H1 (cell line): ENCODE data around the gene STIM1. TPM values are rescaled to one million over a fixed set of nuclear protein-coding genes. Genes with fewer than 3 reads are reported as not detected.

ENCODE experiments used
- CTCF ChIA-PET: fragments of 300-600 bp; sonication (Branson Sonifier 250); formaldehyde crosslinking; loops from one replicate; lab custom pipeline; 2021; ENCODE audit not compliant: partially characterized antibody; lab: Charles Lee
- POLR2A ChIA-PET: fragments of 300-600 bp; sonication (Branson Sonifier 250); formaldehyde crosslinking; loops from one replicate; lab custom pipeline; 2021; ENCODE audit warnings: inconsistent platforms; ENCODE audit not compliant: partially characterized antibody; lab: Charles Lee
- DNase-seq, 2 experiments: peaks; one replicate each; pipeline versions ENCODE4 v3.0.0 to v3.0.0-alpha.2; 2010 to 2022; ENCODE audit warnings: low spot score in 2 of 2, low read depth in 1 of 2, mixed read lengths in 1 of 2
- FAIRE-seq: peaks from 2 replicates; lab custom pipeline; 2011; peaks lifted over from hg19 to GRCh38; lab: Jason Lieb, UNC
- H2AFZ ChIP-seq: 2 replicates; pipeline ENCODE4 v1.8.1; 2012; ENCODE audit warnings: low read length, inconsistent platforms
- H2AK5ac ChIP-seq: 2 replicates; pipeline ENCODE4 v1.6.1; 2013; ENCODE audit warnings: low read depth, low read length
- H2BK120ac ChIP-seq: replicated peaks from 2 replicates; pipeline ENCODE3; 2013; ENCODE audit warnings: low read depth, low read length, inconsistent platforms
- H2BK12ac ChIP-seq: 2 replicates; pipeline ENCODE4 v1.6.1; 2013; ENCODE audit warnings: low read depth, low read length
- H2BK15ac ChIP-seq: 2 replicates; pipeline ENCODE4 v1.6.1; 2013; ENCODE audit warnings: low read length
- H2BK20ac ChIP-seq: 2 replicates; pipeline ENCODE4 v1.6.1; 2013; ENCODE audit warnings: low read length
- H2BK5ac ChIP-seq: 2 replicates; pipeline ENCODE4 v1.6.1; 2013; ENCODE audit warnings: low read depth, low read length
- H3K14ac ChIP-seq: 2 replicates; pipeline ENCODE4 v1.6.1; 2013; ENCODE audit warnings: inconsistent platforms; ENCODE audit not compliant: insufficient read length
- H3K18ac ChIP-seq: 2 replicates; pipeline ENCODE4 v1.6.1; 2013; ENCODE audit warnings: low read length; ENCODE audit errors: extremely low read depth
- H3K23ac ChIP-seq: 2 replicates; pipeline ENCODE4 v1.6.1; 2013; ENCODE audit warnings: inconsistent platforms; ENCODE audit not compliant: insufficient read length
- H3K23me2 ChIP-seq: 2 replicates; pipeline ENCODE4 v1.6.1; 2013; ENCODE audit warnings: low read depth, low read length
- H3K27ac ChIP-seq: 2 replicates; pipeline ENCODE4 v1.6.1; 2011; ENCODE audit warnings: low read depth, low read length, inconsistent platforms
- H3K27me3 ChIP-seq, 4 experiments: replicated peaks in 1 of 4; 1 replicate in 1 of 4; 2 replicates in 3 of 4; pipeline versions ENCODE4 v1.6.1 to v1.8.1; 2011 to 2013; ENCODE audit warnings: low read length in 3 of 4, mild to moderate bottlenecking in 3 of 4, inconsistent platforms in 2 of 4, mixed read lengths in 2 of 4, moderate library complexity in 1 of 4; ENCODE audit not compliant: control insufficient read depth in 3 of 4, insufficient read depth in 3 of 4; ENCODE audit errors: extremely low read depth in 1 of 4
- H3K36me3 ChIP-seq, 4 experiments: 2 replicates each; pipeline versions ENCODE4 v1.6.1 to v1.8.1; 2011 to 2013; ENCODE audit warnings: mild to moderate bottlenecking in 4 of 4, low read length in 3 of 4, moderate library complexity in 2 of 4, control low read depth in 1 of 4, inconsistent platforms in 1 of 4; ENCODE audit not compliant: insufficient read depth in 4 of 4, control insufficient read depth in 2 of 4
- H3K4ac ChIP-seq: replicated peaks from 2 replicates; pipeline ENCODE3; 2013; ENCODE audit warnings: low read length, low read depth, mixed read lengths, inconsistent platforms; ENCODE audit not compliant: insufficient read length
- H3K4me1 ChIP-seq, 4 experiments: replicated peaks in 1 of 4; 1 replicate in 1 of 4; 2 replicates in 3 of 4; pipeline versions ENCODE4 v1.6.1 to v1.8.1; 2011 to 2013; ENCODE audit warnings: low read length in 3 of 4, inconsistent platforms in 2 of 4, mixed read lengths in 1 of 4; ENCODE audit not compliant: insufficient read depth in 4 of 4, control insufficient read depth in 3 of 4
- H3K4me2 ChIP-seq, 2 experiments: 2 replicates each; pipeline versions ENCODE4 v1.6.1 to v1.8.1; 2011 to 2013; ENCODE audit warnings: low read depth in 2 of 2, low read length in 2 of 2, control low read depth in 1 of 2, inconsistent platforms in 1 of 2, mild to moderate bottlenecking in 1 of 2; ENCODE audit not compliant: insufficient read depth in 1 of 2
- H3K4me3 ChIP-seq, 4 experiments: fragments of 200-600, 300-600 bp in 1 of 4; sonication (generic), shearing (Covaris generic), sonication (Bioruptor Twin) in 1 of 4; 2 replicates each; pipeline versions ENCODE4 v1.5.1 to v1.8.1; 2011 to 2016; ENCODE audit warnings: low read length in 4 of 4, low read depth in 3 of 4, control low read depth in 2 of 4, inconsistent platforms in 2 of 4, mild to moderate bottlenecking in 2 of 4, mixed read lengths in 1 of 4, moderate library complexity in 1 of 4; ENCODE audit not compliant: insufficient read depth in 2 of 4; ENCODE audit errors: extremely low read depth in 1 of 4
- H3K56ac ChIP-seq: replicated peaks from 2 replicates; pipeline ENCODE3; 2013; ENCODE audit warnings: low read depth, mild to moderate bottlenecking, mixed read lengths, low read length, inconsistent platforms; ENCODE audit not compliant: insufficient read length
- H3K79me1 ChIP-seq: 2 replicates; pipeline ENCODE4 v1.6.1; 2013; ENCODE audit warnings: low read depth, low read length, control low read depth
- H3K79me2 ChIP-seq, 2 experiments: 2 replicates each; pipeline versions ENCODE4 v1.6.1 to v1.8.1; 2012 to 2013; ENCODE audit warnings: low read length in 2 of 2, mild to moderate bottlenecking in 2 of 2, inconsistent platforms in 1 of 2; ENCODE audit not compliant: insufficient read depth in 2 of 2, control insufficient read depth in 1 of 2
- H3K9ac ChIP-seq, 4 experiments: replicated peaks in 1 of 4; 1 replicate in 1 of 4; 2 replicates in 3 of 4; pipeline versions ENCODE4 v1.6.1 to v1.8.1; 2011 to 2013; ENCODE audit warnings: low read depth in 3 of 4, low read length in 3 of 4, control low read depth in 2 of 4, mild to moderate bottlenecking in 2 of 4, moderate library complexity in 2 of 4, inconsistent platforms in 1 of 4; ENCODE audit errors: extremely low read depth in 1 of 4
- H3K9me3 ChIP-seq, 2 experiments: 2 replicates each; pipeline versions ENCODE4 v1.6.1 to v1.8.1; 2012 to 2013; ENCODE audit warnings: mild to moderate bottlenecking in 2 of 2, moderate library complexity in 2 of 2, control low read depth in 1 of 2, inconsistent platforms in 1 of 2, low read depth in 1 of 2, low read length in 1 of 2, mixed read lengths in 1 of 2; ENCODE audit not compliant: insufficient read depth in 2 of 2
- H4K20me1 ChIP-seq, 2 experiments: replicated peaks in 1 of 2; 2 replicates each; pipeline versions ENCODE3 to v1.8.1; 2011 to 2013; ENCODE audit warnings: inconsistent platforms in 2 of 2, low read length in 2 of 2, mild to moderate bottlenecking in 1 of 2; ENCODE audit not compliant: insufficient read depth in 2 of 2, control insufficient read depth in 1 of 2
- H4K5ac ChIP-seq: 2 replicates; pipeline ENCODE4 v1.6.1; 2013; ENCODE audit warnings: low read length, low read depth, mixed read lengths, inconsistent platforms; ENCODE audit not compliant: insufficient read length
- H4K8ac ChIP-seq: 2 replicates; pipeline ENCODE4 v1.8.0; 2013; ENCODE audit warnings: mild to moderate bottlenecking, moderate library complexity, low read length, inconsistent platforms; ENCODE audit not compliant: insufficient read depth; ENCODE audit errors: extremely low read depth
- H4K91ac ChIP-seq: replicated peaks from 2 replicates; pipeline ENCODE3; 2013; ENCODE audit warnings: low read length, mixed read lengths, inconsistent platforms; ENCODE audit not compliant: insufficient read length
- CHD1 ChIP-seq: IDR thresholded peaks from 2 replicates; pipeline ENCODE4 v1.6.1; 2012; ENCODE audit warnings: low read depth, low read length, improper control_type of control experiment
- E2F6 ChIP-seq: IDR thresholded peaks from 2 replicates; pipeline ENCODE4 v1.6.1; 2012; ENCODE audit warnings: inconsistent platforms
- GTF2F1 ChIP-seq: IDR thresholded peaks from 2 replicates; pipeline ENCODE4 v1.6.1; 2012; ENCODE audit warnings: low read depth, low read length, improper control_type of control experiment, borderline replicate concordance
- JUN ChIP-seq: IDR thresholded peaks from 2 replicates; pipeline ENCODE4 v1.6.1; 2011; ENCODE audit warnings: low read depth, mild to moderate bottlenecking, improper control_type of control experiment, low read length
- MAX ChIP-seq: IDR thresholded peaks from 2 replicates; pipeline ENCODE4 v1.6.1; 2012; ENCODE audit warnings: inconsistent platforms
- NANOG ChIP-seq: IDR thresholded peaks from 2 replicates; pipeline ENCODE4 v1.6.1; 2011; ENCODE audit warnings: low read length, low read depth, mild to moderate bottlenecking, inconsistent platforms; ENCODE audit not compliant: insufficient read depth, poor library complexity, severe bottlenecking
- PHF8 ChIP-seq: fragments of 200-600 bp; sonication (generic); conservative IDR thresholded peaks from 2 replicates; pipeline ENCODE4 v1.7.1; 2012; ENCODE audit warnings: low read depth, mild to moderate bottlenecking, inconsistent platforms, low read length, moderate library complexity
- RAD21 ChIP-seq, 2 experiments: IDR thresholded peaks in 1 of 2; conservative IDR thresholded peaks in 1 of 2; 2 replicates each; pipeline ENCODE4 v1.6.1; 2011; ENCODE audit warnings: low read depth in 2 of 2, low read length in 2 of 2, improper control_type of control experiment in 1 of 2, inconsistent platforms in 1 of 2, mild to moderate bottlenecking in 1 of 2, moderate library complexity in 1 of 2
- SRF ChIP-seq: IDR thresholded peaks from 2 replicates; pipeline ENCODE4 v1.6.1; 2011; ENCODE audit warnings: mild to moderate bottlenecking, low read depth, low read length, moderate library complexity
- TAF1 ChIP-seq: IDR thresholded peaks from 2 replicates; pipeline ENCODE4 v1.6.1; 2011; ENCODE audit warnings: mild to moderate bottlenecking, low read depth, low read length
- TAF7 ChIP-seq: optimal IDR thresholded peaks from 2 replicates; pipeline ENCODE3; 2011; ENCODE audit warnings: low read depth, mild to moderate bottlenecking, inconsistent platforms, low read length, moderate library complexity, borderline replicate concordance
- TCF12 ChIP-seq: IDR thresholded peaks from 2 replicates; pipeline ENCODE4 v1.6.1; 2011; ENCODE audit warnings: low read depth, mild to moderate bottlenecking, low read length
- TEAD4 ChIP-seq: IDR thresholded peaks from 2 replicates; pipeline ENCODE4 v1.6.1; 2012; ENCODE audit warnings: low read depth, low read length, inconsistent platforms, mixed read lengths
- WGBS, 2 experiments: shearing (Covaris generic) in 1 of 2; methylation state at CpG; one replicate each; pipeline versions ENCODE4 v1.1.6 to v1.1.7; 2013 to 2015; ENCODE audit warnings: low lambda C conversion rate in 2 of 2, mixed read lengths in 2 of 2, inconsistent platforms in 1 of 2, low coverage in 1 of 2, missing lambda C conversion rate in 1 of 2; ENCODE audit not compliant: insufficient replicate concordance in 2 of 2, insufficient coverage in 1 of 2, insufficient read length in 1 of 2; ENCODE audit errors: extremely low coverage in 1 of 2, missing lambda C conversion rate in 1 of 2; 5-methylcytosine and 5-hydroxymethylcytosine counted together
- polyA plus RNA-seq, 7 experiments: library from polyadenylated mRNA; depleted of rRNA in 3 of 7; stranded (reverse) in 5 of 7; unstranded in 2 of 7; fragments of >200 nt in 5 of 7; fragments of 200-250 nt in 2 of 7; gene quantifications; 1 replicate in 5 of 7; 2 replicates in 1 of 7; 4 replicates in 1 of 7; pipeline versions ENCODE4 v1.2.1 to v1.2.3, GENCODE V29; 2011 to 2013; ENCODE audit warnings: missing spikeins in 2 of 7, mixed read lengths in 2 of 7
- total RNA-seq: library from RNA; stranded (reverse); fragmentation: NEBNext Ultra II Directional; extraction: Animal tissue kit (Norgen Biotek cat#: 25700); gene quantifications from 2 replicates; pipeline ENCODE4 v1.2.1, GENCODE V29; 2021

The STIM1 gene
- total and polyA plus RNA-seq, 2 of the 8 experiments (the other 6 are each of a cell fraction or from before 2014, with no cell fraction given), result 11.1 to 12.2 TPM

- Histone ChIP-seq H3K27ac (no peak overlapping the region), H2BK15ac (no peak overlapping the region), H3K18ac (no peak overlapping the region), H4K8ac (no peak overlapping the region), H4K5ac (no peak overlapping the region), H2BK20ac (no peak overlapping the region), H3K14ac (no peak overlapping the region)
- ChIA-PET CTCF (interaction anchor here (7.4 to 20.2 kb wide), 3 partner anchors 11 to 232 kb away, joined by 61 to 422 read pairs (median 214); partner anchors contain the start of gene STIM1), POLR2A (interaction anchor here (1.2 to 5.7 kb wide), 3 partner anchors 11 to 21 kb away, joined by 3 to 29 read pairs (median 4); partner anchors contain the start of gene STIM1)
- WGBS, 2 experiments, result 89% methylated on average over 4 of the region's 5 CpGs; no CpG with 5 or more reads in 1 of the 2 experiments
- TF ChIP-seq TAF7 (no peak), MAX (no peak), GTF2F1 (no peak), TEAD4 (no peak), CHD1 (no peak), E2F6 (no peak), TAF1 (no peak), NANOG (no peak), JUN (no peak), TCF12 (no peak), PHF8 (no peak), RAD21 (IDR thresholded peaks at IDR 0.05 in 1 of 2, conservative IDR thresholded peaks at IDR 0.05 in 1 of 2; ENCODE audit: low read depth in 2 of 2, low read length in 2 of 2) (no peak), SRF (no peak)
- TF ChIP-seq, all 59 proteins: peak for 0
- peaks cover 22% of the 10 kb centered on the region for H3K79me1 ChIP-seq
- H2BK12ac ChIP-seq, result no peak overlapping the region
- no peak overlapping the region for H3K56ac ChIP-seq
- peaks cover 10% of the 10 kb centered on the region for H3K23me2 ChIP-seq
- no peak for FAIRE-seq
- no peak overlapping the region for H4K91ac ChIP-seq
- no peak overlapping the region for H3K23ac ChIP-seq
- H3K27me3 ChIP-seq, result no peaks in the 10 kb centered on the region
- no peak overlapping the region for H2AK5ac ChIP-seq
- no peak for DNase-seq
- H3K4me1 ChIP-seq, result peaks cover 11 to 29% (median 16%) of the 10 kb centered on the region in 4 experiments
- peaks cover 14 to 31% of the 10 kb centered on the region in 2 experiments for H4K20me1 ChIP-seq
- peaks cover 12 to 60% of the 10 kb centered on the region in 2 experiments for H3K79me2 ChIP-seq
- H3K36me3 ChIP-seq, result peaks cover 0 to 7% (median 2%) of the 10 kb centered on the region in 4 experiments; a peak in 2 of 8 replicates
- H3K9me3 ChIP-seq, result no peaks in the 10 kb centered on the region
- H2BK5ac ChIP-seq, result no peak overlapping the region
- no peak overlapping the region for H3K9ac ChIP-seq
- H3K4me2 ChIP-seq, result no peak overlapping the region
- H3K4ac ChIP-seq, result no peak overlapping the region
- no peak overlapping the region for H2AFZ ChIP-seq
- no peak overlapping the region for H3K4me3 ChIP-seq
- no peak overlapping the region for H2BK120ac ChIP-seq
Measured at GRCh38 chr11:3836903-3837302, 18.6 kb upstream of the STIM1 start.
